Breast epithelium (tissue), 4 donors: ENCODE results near the gene NOS1AP. TPM values are rescaled to one million over a fixed set of nuclear protein-coding genes. Genes with fewer than 3 reads are reported as not detected.

Source experiments
- DNase-seq, 2 donors: peaks; one replicate each; pipeline ENCODE4 v3.0.0-alpha.2; 2019; ENCODE audit warnings: low spot score in 2 of 2
- H3K27ac ChIP-seq, 2 donors: fragments of 200-600 bp; sonication (generic) in 1 of 2; one replicate each; pipeline ENCODE4 v1.5.1; 2016 to 2019; ENCODE audit warnings: mild to moderate bottlenecking in 1 of 2
- H3K27me3 ChIP-seq, 2 donors: fragments of 200-600 bp; sonication (generic) in 1 of 2; one replicate each; pipeline versions ENCODE4 v1.5.1 to v1.6.0; 2017 to 2019; ENCODE audit warnings: control low read depth in 1 of 2, mild to moderate bottlenecking in 1 of 2
- H3K36me3 ChIP-seq: fragments of 200-600 bp; one replicate; pipeline ENCODE4 v1.5.1; 2019
- H3K4me1 ChIP-seq, 2 donors: fragments of 200-600 bp; sonication (generic); one replicate each; pipeline ENCODE4 v1.5.1; 2016 to 2019; ENCODE audit warnings: control low read depth in 1 of 2
- H3K4me3 ChIP-seq, 3 donors: fragments of 200-600 bp; sonication (generic); 1 replicate in 2 of 3; 2 replicates in 1 of 3; pipeline ENCODE4 v1.5.1; 2016 to 2019; ENCODE audit warnings: mild to moderate bottlenecking in 3 of 3, moderate library complexity in 2 of 3
- H3K9me3 ChIP-seq, 2 donors: fragments of 200-600 bp; sonication (generic) in 1 of 2; one replicate each; pipeline ENCODE4 v1.5.1; 2016 to 2019; ENCODE audit warnings: control low read depth in 1 of 2
- POLR2A ChIP-seq: fragments of 450-650 bp; IDR thresholded peaks from one replicate; pipeline ENCODE4 v1.6.1; 2016; ENCODE audit warnings: antibody characterized with exemption, mild to moderate bottlenecking, moderate library complexity
- POLR2AphosphoS5 ChIP-seq, 3 donors: sonication (generic); formaldehyde crosslinking; IDR thresholded peaks; one replicate each; pipeline ENCODE4 v1.6.1; 2017; ENCODE audit warnings: antibody characterized with exemption in 3 of 3
- intact Hi-C: fragments of 100-400 bp; cut with DNase I; formaldehyde crosslinking; loops from one replicate; pipeline ENCODE4 v1.15.1; 2023; ENCODE audit warnings: low total_unique reads
- total RNA-seq, 3 donors: library from RNA; depleted of rRNA; stranded (reverse); fragments of >200 nt; gene quantifications; one replicate each; pipeline ENCODE4 v1.1.0, GENCODE V29; 2016
- TF ChIP-seq, protein P1 (sequence below), 3 donors: fragments of 450-650 bp; IDR thresholded peaks; one replicate each; pipeline ENCODE4 v1.5.1; 2016 to 2017; ENCODE audit warnings: antibody characterized with exemption in 3 of 3, mild to moderate bottlenecking in 3 of 3, moderate library complexity in 3 of 3

Gene NOS1AP
- total RNA-seq, 3 donors from 2014 or later, result 2.2 to 17.6 (median 11.8) TPM

DNA sequence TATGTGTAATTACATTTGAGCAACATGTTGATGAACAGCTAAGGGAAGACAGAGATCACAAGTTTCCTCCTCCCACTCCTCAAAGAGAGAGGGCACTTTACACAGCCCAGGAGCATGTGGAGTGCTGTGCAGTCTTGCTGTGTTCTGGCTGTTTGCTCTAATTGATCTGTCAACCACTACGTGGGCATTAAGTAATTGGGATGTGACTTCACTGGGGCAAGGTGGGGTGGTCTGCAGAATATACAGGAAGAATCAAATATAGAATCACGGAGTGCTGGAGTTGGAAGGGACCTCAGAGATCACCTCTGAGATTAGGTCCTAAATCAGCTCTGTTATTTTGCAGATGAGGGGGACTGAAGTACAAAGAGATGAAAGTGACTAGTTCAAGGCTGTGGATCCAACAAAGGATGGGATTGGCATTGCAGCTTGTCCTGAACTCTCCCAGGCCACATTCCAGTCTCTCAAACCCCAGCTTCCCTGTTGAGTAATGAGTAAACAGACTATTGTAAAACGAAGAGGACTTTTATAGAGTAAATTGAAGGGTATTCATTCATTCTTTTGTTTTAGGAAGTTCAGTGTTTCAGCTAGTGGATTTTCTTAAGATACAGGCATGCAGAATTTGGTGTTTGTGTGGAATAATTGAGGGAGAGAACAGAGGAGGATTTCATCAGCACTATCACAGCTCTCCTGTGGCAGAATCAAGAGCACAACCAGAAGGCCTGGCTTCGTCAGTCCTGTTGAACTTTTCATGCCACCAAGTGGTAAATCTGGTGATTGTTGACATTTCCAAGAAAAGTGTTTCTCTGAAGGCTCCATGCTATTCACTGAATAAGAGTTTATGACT is 22.4 kb downstream of the NOS1AP start:
- Histone ChIP-seq H3K4me3 (no peak overlapping the region), H3K4me1 (no peaks in the 10 kb centered on the region), H3K9me3 (peaks cover 0 to 4% of the 10 kb centered on the region in 2 donors), H3K27ac (no peak overlapping the region), H3K36me3 (no peaks in the 10 kb centered on the region), H3K27me3 (no peaks in the 10 kb centered on the region)
- intact Hi-C loops, result no loop called here
- DNase-seq, result no peak
- TF ChIP-seq, protein P1, sequence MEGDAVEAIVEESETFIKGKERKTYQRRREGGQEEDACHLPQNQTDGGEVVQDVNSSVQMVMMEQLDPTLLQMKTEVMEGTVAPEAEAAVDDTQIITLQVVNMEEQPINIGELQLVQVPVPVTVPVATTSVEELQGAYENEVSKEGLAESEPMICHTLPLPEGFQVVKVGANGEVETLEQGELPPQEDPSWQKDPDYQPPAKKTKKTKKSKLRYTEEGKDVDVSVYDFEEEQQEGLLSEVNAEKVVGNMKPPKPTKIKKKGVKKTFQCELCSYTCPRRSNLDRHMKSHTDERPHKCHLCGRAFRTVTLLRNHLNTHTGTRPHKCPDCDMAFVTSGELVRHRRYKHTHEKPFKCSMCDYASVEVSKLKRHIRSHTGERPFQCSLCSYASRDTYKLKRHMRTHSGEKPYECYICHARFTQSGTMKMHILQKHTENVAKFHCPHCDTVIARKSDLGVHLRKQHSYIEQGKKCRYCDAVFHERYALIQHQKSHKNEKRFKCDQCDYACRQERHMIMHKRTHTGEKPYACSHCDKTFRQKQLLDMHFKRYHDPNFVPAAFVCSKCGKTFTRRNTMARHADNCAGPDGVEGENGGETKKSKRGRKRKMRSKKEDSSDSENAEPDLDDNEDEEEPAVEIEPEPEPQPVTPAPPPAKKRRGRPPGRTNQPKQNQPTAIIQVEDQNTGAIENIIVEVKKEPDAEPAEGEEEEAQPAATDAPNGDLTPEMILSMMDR (IDR thresholded peaks at IDR 0.05), result no peak
- TF ChIP-seq POLR2AphosphoS5 (IDR thresholded peaks at IDR 0.05) (no peak), POLR2A (no peak)

DNA sequence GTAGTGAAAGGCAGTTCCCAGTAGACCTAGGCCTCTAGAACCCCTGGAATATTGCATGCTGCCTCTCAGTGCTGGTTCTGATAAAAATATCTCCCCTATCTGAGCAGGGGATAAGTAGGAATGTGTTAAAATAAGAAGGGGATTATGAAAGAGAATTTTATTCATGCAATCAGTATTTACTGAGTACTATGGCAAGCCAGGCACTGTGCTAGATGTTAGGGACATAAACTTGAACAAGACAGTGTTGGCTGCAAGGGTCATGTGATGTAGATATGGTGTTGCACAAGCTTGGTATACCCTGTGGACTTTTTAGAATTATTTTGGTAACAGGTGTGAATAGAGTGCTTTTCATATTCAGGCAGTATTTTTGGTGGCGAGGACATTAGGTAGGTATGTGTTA is 23.6 kb downstream of the NOS1AP start:
- H3K27ac ChIP-seq, result no peak overlapping the region
- TF ChIP-seq, protein P1 (IDR thresholded peaks at IDR 0.05), result no peak
- TF ChIP-seq POLR2AphosphoS5 (IDR thresholded peaks at IDR 0.05) (no peak), POLR2A (no peak)
- H3K4me3 ChIP-seq, result no peak overlapping the region
- no peak for DNase-seq
- intact Hi-C loops, result no loop called here
- H3K9me3 ChIP-seq, result peaks cover 0 to 4% of the 10 kb centered on the region in 2 donors
- no peaks in the 10 kb centered on the region for H3K4me1 ChIP-seq
- no peaks in the 10 kb centered on the region for H3K27me3 ChIP-seq
- H3K36me3 ChIP-seq, result no peaks in the 10 kb centered on the region

DNA sequence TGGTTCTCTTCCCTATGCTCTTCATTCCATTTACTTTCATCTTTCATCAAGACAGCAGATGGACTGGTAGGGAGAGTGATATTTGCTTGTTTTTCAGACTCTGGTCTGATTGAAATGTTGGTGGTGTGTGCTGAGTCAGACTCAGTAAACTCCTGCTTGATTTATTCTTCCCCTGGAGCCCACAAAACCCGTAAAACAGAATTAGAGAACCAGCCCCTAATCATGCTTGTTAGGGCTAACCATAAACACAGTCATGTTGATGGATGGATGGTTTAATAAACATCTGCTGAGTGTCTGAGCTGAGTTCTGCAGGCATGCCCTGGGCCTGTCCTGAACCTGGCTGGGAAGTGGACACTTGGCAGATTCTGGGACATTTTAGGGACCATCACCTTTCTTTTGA is 24.8 kb downstream of the NOS1AP start:
- DNase-seq, result no peak
- Histone ChIP-seq H3K4me3 (no peak overlapping the region), H3K9me3 (peaks cover 0 to 4% of the 10 kb centered on the region in 2 donors), H3K27me3 (no peaks in the 10 kb centered on the region), H3K4me1 (no peaks in the 10 kb centered on the region), H3K27ac (no peak overlapping the region), H3K36me3 (no peaks in the 10 kb centered on the region)
- intact Hi-C loops, result no loop called here
- TF ChIP-seq POLR2A (no peak), POLR2AphosphoS5 (IDR thresholded peaks at IDR 0.05) (no peak)
- TF ChIP-seq, protein P1 (IDR thresholded peaks at IDR 0.05), result no peak

DNA sequence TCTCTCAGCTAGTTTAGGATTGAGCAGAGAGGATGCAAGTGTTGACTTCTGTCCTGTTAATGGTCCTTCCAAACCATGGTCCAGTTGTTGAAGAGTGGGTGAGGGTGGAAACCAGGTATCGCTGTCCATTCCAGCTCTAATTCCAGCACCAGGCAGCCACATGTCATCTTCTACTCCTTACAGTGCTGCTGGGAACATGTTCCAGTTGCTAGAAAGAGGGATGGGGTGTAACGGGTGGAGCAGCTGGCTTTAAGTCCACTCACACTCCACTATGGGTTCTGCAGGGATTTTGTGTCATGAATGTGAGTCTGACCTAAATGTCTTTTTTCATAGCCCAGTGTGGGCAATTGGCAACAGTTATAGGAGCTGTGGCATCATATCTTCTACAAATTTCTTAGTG is 25.2 kb downstream of the NOS1AP start:
- intact Hi-C loops, result no loop called here
- DNase-seq, result no peak
- no peaks in the 10 kb centered on the region for H3K27me3 ChIP-seq
- H3K4me1 ChIP-seq, result no peaks in the 10 kb centered on the region
- TF ChIP-seq POLR2AphosphoS5 (IDR thresholded peaks at IDR 0.05) (no peak), POLR2A (no peak)
- TF ChIP-seq, protein P1 (IDR thresholded peaks at IDR 0.05), result no peak
- no peaks in the 10 kb centered on the region for H3K36me3 ChIP-seq
- no peak overlapping the region for H3K27ac ChIP-seq
- peaks cover 0 to 2% of the 10 kb centered on the region in 2 donors for H3K9me3 ChIP-seq
- H3K4me3 ChIP-seq, result no peak overlapping the region

DNA sequence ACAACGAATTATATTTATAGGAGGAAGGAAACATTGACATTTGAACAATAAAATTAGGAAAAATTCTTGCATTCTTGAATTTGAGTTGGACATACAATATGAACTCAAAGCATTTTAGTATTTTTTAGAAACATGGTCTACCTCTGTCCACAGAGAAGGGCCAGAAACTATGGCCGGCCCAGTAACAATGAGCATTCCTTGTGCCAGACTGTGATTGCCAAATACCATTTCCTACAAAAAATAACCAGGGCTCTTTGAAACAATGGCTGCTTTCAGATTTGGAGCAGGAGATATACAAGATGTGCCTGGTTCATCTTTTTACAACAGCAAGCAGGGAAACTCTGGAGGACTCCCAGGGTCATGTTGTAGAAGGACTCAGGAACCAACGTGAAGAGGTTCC is 38.4 kb downstream of the NOS1AP start:
- Histone ChIP-seq H3K36me3 (no peaks in the 10 kb centered on the region), H3K27ac (peak overlapping the region; percentile 26 to 52), H3K4me3 (no peak overlapping the region), H3K4me1 (no peaks in the 10 kb centered on the region), H3K27me3 (no peaks in the 10 kb centered on the region), H3K9me3 (no peaks in the 10 kb centered on the region)
- TF ChIP-seq, protein P1 (IDR thresholded peaks at IDR 0.05), result no peak
- TF ChIP-seq POLR2AphosphoS5 (IDR thresholded peaks at IDR 0.05) (peak in 1 of 3 donors; percentile 21), POLR2A (no peak)
- no peak for DNase-seq
- intact Hi-C loops, result no loop called here
